Prostate gland (tissue), 2 donors: Measurements from ENCODE around the gene FOXS1.

Experiments
- POLR2A ChIP-seq: fragments of 450-650 bp; IDR thresholded peaks from one replicate; pipeline ENCODE4 v1.6.1; 2016; ENCODE audit warnings: antibody characterized with exemption, mild to moderate bottlenecking
- TF ChIP-seq, protein P1 (sequence below), 4 experiments: fragments of 200-600 bp in 2 of 4; fragments of 450-650 bp in 2 of 4; sonication (generic) in 2 of 4; IDR thresholded peaks; 1 replicate in 3 of 4; 2 replicates in 1 of 4; pipeline ENCODE4 v1.5.1; 2016 to 2019; ENCODE audit warnings: antibody characterized with exemption in 4 of 4, mild to moderate bottlenecking in 2 of 4, moderate library complexity in 2 of 4

DNA sequence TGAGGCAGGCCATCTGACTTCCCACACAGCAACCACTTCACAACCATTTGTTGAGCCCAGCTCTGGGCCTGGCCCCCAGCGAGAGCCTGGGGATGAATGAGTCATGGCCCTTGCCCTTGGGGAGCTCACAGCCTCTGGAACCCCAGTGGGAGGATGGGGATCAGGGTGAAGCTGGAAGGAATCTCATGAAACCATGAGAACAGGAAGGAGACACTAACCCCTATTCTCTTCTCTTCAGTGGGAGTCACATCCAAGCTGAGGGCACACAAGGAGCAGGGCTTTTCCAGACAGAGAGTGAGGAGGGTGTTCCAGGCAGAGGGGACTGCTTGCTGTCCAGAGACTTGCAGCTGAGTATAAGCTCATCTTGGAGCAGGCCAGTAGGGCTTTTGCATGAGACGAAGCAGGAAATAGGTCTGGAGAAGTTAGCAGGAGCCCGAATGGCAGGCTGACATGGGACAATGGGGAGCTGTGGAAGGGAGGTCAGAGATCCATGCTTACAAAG, 7.5 kb downstream of the FOXS1 start:
- TF ChIP-seq, protein P1, sequence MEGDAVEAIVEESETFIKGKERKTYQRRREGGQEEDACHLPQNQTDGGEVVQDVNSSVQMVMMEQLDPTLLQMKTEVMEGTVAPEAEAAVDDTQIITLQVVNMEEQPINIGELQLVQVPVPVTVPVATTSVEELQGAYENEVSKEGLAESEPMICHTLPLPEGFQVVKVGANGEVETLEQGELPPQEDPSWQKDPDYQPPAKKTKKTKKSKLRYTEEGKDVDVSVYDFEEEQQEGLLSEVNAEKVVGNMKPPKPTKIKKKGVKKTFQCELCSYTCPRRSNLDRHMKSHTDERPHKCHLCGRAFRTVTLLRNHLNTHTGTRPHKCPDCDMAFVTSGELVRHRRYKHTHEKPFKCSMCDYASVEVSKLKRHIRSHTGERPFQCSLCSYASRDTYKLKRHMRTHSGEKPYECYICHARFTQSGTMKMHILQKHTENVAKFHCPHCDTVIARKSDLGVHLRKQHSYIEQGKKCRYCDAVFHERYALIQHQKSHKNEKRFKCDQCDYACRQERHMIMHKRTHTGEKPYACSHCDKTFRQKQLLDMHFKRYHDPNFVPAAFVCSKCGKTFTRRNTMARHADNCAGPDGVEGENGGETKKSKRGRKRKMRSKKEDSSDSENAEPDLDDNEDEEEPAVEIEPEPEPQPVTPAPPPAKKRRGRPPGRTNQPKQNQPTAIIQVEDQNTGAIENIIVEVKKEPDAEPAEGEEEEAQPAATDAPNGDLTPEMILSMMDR (IDR thresholded peaks at IDR 0.05): no peak
- TF ChIP-seq POLR2A: no peak
